Activated naive CD4-positive, alpha-beta T cell treated with anti-CD3 and anti-CD28 coated beads, Interleukin-2, amount 50 U/mL, for 16 hours (primary cell): ENCODE data around the gene SOX2.

Source experiments
- DNase-seq: peaks from one replicate; pipeline ENCODE4 v3.0.0-alpha.2; 2020

SOX2 gene

DNA sequence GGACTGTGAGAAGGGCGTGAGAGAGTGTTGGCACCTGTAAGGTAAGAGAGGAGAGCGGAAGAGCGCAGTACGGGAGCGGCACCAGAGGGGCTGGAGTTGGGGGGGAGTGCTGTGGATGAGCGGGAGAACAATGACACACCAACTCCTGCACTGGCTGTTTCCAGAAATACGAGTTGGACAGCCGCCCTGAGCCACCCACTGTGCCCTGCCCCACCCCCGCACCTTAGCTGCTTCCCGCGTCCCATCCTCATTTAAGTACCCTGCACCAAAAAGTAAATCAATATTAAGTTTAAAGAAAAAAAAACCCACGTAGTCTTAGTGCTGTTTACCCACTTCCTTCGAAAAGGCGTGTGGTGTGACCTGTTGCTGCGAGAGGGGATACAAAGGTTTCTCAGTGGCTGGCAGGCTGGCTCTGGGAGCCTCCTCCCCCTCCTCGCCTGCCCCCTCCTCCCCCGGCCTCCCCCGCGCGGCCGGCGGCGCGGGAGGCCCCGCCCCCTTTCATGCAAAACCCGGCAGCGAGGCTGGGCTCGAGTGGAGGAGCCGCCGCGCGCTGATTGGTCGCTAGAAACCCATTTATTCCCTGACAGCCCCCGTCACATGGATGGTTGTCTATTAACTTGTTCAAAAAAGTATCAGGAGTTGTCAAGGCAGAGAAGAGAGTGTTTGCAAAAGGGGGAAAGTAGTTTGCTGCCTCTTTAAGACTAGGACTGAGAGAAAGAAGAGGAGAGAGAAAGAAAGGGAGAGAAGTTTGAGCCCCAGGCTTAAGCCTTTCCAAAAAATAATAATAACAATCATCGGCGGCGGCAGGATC lies at the start of gene SOX2:
Gene SOX2 (plus strand): TSS at position 601 of the 811 bp plus-strand sequence. CDS start 436 bp downstream, outside the sequence.
- no peak for DNase-seq

DNA sequence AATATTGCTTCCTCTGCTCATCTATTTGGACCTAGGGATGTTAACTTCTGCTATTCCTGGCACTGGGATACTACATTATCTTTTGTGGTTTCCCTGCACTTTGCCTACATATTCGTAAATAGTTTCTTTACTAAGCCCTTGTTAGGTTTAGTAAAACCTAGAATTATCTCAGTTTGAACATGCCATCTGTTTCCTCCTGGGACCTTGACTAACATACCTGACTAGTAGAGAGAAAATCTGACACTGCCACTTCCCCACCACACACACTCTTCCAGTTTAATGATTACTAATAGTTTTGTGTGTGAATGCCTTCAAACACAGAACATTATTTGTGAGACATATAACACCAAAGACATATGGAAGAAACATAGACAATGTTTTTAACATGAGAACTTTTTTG lies 28.2 kb upstream of the SOX2 start:
- DNase-seq = no peak

DNA sequence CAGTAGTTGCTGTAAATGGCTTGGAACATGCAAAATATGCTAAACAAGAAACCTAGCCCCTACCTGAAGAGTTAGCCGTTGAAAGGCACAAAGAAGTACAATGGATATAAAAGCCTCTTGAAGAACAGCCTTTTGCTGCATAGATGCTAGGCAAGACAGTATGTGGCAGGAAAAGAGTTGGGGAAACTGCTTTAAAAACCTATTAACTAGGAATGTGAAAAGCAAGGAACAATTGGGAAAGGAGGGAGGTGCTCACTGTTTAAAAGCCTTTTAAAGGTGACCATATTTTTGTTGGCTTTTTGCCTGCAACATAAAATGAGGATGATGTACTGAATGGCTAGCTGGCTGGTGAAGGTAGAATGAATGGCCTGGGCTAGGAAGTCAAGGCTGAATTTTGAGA lies 24.5 kb upstream of the SOX2 start:
- DNase-seq = no peak

DNA sequence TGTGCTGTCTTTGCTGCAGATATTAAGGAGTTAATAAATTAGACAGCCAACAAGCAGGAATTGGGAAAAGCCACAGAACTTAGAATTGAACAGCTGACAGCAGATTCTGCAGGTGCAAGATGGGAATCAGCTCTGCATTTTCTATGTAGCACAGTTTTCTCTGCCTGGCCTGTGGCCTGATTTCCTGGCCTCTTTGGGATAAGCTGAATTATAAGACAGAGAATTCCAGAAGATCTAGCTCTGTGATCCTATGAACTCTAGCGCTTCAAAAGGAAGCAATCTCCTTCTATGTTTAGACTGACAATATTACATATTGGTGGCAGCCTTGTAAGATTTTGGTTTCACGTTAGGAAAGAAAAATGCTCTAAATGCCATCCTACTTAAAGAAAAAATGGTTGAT lies 24.0 kb upstream of the SOX2 start:
- DNase-seq = no peak

DNA sequence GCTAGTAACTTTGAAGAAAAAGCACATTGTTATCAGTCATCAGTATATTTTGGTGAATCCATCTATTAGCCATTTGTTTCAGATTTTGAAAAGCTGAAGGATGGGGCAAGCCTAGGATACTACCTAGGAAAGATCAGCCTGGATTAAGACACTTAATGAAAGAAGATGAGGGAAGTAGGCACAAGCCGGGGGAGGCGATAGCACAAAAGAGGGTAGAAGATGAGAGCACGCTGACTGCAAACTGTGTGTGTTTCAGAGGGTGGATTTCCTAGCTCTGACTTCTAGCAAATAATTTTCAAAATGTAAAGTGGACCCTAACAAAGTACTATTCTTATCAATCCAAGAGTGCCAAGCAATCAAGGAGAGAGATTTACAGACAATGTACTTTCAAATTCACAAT lies 22.2 kb upstream of the SOX2 start:
- DNase-seq = no peak

DNA sequence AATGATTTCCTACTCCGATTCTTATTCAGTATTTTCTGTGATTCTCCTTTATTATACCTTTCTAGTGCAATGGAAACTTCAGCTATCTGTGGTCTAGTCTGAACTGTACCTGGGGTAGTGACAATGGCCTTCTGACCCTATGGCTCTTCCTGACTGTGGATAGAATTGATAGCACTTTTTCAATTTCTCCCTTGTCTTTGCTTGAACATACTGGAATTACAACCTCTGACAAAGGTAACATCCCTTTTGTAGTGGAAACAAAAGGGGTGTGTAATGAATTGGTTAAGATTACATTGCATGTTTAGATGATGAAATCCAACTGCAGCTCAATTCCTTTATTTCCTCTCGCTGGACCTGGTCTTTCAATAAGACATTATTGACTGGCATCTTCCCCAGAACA lies 21.0 kb upstream of the SOX2 start:
- no peak for DNase-seq

DNA sequence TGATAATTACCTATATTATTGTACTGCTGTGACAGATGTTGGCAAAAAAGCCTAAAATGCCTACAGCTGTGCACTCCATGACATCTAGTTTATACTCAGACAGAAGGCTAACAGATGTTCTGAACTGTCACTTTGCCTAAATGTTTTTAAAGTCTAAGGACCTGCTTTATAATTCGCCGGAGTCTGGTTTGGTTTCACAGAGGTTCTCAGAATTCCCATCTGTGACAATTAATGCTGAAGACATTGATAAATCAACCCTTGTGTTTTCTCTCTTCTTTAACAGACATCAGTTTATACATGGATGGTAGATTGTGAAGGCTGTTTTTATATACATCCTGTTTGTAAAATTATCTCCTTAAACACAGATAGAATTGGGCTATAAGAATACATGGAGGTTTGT lies 19.8 kb upstream of the SOX2 start:
- no peak for DNase-seq

DNA sequence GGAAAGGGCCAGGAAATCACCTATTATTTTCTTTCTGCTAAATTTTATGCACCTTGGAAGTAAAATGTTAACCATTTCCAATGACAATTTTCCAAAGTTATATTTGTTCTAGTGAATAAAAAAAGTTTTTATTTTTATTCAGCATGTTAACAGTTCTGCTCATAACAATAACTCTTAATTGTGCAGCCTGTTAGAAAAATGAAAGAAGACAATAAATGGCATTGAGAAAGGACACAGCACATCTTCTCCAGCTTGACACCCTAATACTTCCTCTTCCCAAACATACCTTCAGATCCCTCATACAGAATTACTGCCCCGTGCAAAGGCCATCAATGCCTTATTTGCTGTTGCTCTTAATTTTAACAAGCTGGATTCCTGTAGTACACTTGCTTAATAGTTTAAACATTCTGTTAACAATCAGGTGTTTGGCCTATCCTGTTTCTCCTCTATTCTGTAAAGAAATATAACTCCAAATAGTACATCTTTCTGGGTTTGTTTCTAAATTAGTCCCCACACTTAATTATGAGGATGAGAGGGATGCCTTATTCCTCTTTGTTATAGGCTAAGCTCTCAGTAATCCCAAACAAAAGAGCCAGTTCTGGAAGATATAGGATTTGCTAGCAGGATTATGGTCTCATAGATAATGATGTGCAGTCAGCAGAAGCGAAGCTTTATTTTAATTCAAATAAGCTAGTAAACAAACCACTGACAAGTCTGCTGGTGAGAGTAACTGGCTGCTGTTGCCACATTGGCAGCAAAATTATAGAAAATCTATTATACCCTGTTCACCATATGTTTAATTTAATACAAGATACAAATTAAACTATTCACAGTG lies 19.2 kb upstream of the SOX2 start:
- DNase-seq = no peak

DNA sequence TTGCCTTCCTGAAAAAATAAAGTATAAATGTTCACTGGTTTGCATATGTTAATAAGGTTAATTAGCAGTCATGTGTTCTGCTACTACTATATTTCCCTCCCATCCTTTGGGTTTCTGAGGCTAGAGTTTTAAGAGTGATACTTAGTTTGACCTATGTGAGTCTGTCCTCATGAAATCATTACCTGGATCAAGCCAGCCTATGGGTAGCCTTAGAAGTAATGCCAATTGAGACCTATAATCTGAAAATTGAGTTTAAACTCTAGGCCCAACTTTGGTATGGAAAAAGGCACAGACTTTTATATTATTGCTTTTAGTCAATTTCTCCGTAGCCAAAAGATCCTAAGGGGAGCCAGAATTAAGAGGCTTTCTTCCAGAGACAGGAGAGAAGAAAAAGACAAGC lies 18.4 kb upstream of the SOX2 start:
- no peak for DNase-seq

DNA sequence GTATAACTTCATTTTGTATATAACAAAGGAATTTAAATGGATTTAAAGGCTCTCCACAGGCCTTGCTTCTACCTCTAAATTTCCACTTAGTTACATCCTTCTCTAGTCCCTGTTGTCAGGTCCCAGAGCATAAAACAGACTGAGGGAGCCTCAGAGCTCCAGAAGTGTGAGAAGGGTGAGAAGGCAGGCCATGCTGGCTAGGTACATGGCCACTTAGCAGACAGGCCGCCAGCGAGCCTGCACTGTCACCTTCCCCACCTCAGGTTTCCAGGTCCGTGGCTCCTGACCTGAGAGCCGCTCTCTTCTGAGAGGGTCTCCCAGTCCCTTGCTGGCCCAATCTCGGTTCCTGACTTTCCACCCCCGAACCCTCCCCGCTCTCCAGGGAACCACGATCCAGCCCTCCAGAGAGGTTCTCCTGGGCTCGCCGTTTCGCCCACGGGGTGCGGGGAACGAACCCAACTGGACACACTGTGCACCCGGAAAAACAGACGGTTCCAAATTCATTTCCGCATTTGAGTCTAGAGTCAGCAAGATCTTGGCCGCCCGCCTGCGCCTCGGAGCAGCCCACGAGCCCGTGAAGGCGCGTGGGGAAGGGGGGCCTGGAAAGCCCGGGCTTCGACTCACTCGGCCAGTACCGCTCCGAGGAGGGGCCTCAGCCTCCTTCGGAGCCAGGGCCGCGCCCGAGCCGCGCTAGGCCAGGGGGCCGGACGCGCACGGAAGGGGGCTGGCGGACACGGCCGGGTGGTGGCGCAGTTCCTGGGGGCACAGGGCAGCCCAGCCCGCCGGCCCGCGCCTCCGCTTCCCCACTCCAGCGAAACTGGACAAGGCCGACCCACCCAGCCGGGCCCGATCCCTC lies 16.7 kb upstream of the SOX2 start:
- no peak for DNase-seq

DNA sequence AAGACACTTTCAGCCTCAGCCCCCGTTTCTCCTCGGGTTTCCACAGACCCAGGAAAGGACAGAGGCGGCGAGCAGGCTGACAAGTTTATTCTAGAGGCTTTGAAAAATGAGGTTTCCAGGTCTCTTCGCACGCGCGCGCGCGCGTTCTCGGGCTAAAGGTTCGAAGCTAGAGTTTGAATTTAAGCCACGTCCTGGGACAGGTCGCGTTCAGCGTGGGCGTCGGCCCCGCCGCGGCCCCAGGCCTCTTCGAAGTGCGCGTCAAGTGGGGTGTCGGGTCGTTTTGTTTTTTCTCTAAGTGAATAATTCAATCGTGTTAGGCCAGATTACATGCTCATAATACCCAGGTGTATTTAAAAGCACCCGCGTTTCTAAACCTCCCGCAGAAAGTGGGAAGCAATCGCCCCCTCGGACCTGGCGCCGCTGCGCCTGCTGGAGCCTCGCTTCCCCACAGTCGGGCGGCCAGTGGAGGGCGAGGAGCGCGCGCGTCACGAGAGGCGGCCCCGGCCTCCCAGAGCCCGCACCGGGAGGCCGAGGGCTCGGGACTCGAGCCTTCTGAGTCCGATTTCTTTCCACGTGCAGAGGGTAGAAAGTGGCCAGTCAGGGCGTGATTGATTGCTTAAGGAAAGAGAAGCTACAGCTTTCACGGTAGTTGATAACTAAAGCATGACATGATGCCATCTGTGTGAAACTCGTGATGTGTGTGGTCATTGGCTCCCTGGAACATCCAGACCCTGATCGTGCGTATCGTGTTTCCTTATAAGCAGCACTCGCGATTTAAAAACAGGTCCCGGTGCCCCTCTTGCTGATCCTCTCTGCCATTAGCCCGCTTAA lies 15.8 kb upstream of the SOX2 start:
- no peak for DNase-seq

DNA sequence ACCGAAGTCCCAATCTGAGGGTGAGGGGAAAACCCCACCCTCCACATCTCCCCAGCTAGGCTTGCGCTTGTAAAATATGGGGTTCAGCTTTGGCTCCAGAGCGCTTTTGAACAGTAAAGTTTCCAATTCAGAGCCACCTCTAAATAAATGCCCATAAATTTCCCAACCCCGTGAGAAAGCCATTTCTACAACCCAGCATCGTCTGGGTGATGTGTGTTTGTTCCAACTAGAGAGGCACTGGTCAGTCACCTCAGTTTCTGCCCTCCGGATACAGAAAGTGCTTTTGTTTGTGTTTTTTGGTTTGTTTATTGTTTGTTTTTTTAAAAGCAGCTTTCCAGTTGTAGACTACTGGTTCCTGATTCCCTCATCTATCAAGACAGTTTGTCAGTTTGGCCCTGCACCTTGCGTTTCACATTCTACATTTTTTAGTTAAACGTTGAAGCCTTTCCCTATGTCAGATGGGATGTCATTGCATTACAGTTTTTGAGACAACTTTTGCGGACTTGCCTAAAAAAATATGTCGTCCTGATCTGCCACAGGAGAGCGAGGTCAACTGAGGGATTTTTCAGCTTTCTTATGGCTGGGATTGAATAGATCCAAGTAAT lies 15.0 kb upstream of the SOX2 start:
- no peak for DNase-seq

DNA sequence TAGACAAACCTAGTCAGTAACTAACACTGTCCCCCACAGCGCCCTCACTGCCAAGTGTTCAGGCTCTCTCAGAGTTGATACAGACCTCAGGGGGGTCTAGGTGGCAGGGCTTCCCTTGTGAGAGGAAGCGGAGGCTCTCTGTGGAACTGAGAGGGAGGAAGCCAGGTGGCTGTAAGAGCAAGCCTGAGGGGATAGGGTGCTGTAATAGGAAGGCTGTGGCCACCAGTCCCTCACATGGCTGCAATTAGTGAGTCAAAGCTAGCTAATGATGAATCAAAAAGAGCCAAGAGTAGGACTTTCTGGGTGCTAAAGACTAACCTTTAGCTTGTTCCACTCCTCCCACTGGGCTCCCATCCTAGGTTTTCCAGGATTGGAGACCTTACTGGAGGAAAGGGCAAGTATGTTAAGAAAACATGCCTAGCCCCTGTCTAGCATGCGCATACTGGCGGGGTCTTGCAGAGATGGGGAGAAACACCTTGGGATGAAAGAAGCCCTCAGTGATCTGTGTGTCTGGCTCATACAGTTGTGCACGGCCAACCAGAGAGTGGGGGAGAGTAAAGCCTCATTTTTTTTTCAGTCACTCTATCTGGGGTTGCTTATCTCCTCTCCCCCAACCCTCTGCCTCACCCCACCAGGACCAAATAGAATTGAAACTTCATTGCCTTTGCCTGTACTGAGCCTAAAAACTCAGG lies 13.3 kb upstream of the SOX2 start:
- DNase-seq = no peak

DNA sequence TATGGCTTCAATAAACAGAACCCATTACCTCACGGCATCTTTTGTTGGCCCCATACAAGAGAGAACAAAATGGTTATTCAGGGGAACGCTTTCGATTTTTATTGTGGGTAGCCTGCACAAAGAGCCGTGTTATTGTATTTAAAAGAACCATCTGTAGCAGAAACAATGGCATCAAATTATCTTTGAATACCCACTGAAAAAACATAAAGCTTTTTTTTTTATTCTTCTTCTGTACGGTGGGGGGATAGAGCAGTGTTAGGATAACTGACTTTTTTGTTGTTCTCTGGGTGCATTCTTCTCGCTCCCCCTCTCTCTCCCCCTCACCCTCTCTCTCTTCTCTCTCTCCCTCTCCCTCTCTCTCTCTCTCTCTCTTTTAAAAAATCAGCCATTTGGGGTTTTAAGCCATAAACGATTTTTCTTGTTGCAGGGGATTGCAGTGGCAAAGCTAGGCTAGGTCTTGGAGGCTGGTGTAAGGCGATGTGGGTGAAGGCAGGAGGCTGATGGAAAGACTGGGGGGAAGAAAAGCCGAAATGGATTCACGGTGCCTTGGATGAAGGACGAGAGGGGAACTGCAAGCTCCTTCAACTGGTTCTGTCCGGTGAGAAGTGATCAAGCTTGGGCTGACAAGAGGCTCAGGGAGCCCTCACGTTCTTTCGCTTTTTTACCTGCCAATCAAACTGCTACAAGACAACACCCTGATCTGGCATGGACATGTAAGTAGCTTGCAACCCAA lies 12.4 kb upstream of the SOX2 start:
- no peak for DNase-seq

DNA sequence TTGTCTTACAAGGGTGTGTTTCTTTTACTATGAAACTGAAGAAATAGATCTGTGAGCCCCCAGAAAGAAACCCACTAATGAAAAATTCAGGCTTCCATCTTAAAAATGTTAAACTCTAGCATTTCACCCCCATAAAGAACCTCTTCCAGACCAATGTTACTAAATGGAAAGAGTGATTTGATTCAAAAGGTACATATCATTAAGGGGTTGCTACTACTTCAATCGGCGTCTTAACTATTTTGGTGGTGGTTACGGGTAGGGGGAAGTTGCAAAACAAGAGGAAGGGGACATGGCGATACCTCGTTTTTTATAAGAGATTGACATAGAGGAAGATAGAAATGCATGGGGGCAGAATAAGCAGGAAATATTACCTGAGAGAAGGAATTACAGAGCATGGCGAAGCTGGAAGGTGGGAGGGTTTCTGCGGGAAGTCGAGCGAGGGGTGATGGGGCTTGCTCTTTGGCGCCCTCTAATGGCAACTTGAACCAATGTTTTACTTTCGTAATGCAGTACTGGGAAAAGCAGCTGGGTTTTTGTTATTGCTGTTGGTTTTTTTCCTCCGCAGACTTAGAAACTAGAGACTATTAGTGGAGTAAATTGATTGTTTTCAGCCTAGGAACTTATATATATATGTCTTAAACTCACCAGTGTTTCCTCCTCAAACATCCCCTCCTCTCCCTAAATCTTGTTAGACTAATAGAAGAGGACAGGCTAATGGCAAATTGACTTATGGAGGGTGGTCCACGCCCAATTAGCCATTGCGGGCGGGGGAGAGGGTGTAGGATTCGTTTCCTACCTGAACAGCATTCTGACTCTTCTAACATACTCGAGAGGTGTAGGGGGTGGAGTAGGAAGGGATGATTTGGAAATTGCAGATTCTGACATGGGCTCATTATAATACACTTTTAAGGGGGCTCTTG lies 11.3 kb upstream of the SOX2 start:
- DNase-seq = no peak

DNA sequence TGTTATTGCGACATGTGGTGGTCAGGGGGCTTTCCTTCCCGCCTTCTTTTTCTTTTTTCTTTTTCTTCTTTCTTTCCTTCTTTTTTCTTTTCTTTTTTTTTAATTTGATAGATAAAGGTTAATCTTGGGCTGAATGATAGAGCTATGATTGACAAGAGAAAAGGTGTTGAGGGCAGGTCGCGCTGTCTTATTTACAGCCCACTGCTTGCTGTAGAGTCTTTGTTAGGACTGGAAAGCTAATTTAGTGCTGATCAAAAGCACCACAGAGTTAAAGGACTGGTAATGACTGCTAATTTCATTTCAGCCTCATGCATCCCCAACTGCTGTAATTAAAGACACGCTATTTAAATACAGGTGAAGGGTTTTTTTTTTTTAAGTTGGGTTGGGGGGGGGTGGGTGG lies 10.6 kb upstream of the SOX2 start:
- no peak for DNase-seq

DNA sequence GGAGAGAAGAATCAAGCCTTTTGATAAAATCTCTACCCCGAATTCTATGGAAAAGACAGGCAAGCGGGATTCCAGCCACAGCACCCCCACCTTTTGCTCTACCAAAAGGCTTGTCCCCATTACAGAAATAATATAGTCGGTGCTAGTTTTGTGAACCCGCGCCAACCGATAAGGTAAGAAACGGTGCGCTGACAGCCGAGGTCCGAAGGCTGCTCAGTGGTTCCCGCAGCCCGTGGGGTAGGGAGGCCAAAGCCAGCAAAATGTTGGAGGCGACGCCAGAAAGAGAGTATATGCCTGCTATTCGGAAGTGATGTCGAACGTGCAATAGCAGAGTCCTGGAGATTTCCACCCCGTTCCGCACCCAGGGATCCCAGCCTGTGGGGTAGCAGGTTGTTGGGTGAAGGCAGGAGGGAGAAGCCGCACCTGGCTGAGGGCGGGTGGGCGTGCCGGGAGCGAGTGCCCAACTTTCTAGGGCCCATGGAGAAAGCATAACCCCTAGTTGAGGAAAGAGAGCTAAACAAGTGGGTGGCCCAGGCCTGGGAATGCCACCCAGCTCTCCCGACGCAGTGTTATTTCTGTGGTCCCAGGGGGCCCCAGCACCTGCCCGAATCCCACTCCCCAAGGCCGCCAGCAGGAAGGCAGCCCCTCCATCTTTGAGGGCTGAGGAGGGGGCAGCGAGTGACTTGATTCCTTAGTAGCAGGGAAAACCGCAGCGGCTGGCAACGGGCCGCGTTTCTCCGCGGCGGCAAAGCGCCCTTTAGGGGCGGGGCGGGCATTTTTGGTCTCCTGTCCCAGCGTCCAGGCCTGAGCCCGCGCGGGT lies 7.9 kb upstream of the SOX2 start:
- no peak for DNase-seq

DNA sequence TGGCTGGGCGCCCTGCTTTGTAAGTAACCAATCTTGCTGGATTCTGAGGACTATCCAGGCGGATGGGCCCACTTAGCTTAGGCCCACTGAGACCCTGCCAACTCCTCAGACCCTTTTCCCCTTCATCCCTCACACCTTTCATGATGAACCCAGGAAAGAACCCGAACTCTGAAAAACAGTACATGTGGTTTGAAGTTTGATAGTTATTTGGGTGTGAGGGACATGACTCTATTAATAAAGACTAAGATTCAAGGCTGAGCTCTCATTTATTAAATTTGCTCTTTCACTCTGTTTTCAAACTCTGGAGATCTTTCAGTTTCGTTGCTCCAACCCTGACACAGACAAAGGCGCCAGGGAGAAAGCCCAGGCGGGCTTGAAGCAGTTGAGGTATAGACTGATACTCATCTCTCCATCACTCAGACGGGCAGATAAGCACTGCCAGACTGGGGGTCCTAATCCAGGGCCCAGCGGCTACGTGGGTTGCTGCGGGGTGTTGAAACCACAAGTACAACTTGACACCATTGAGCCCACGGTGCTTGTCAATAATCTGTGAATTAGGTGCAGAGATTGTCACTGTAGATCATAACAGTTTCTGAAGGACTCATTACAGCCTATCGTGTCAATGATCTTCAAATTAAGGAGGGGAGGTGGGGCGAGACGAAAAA lies 7.2 kb upstream of the SOX2 start:
- no peak for DNase-seq
